Mesenchymal stem cell (in vitro differentiated cells and primary cell): ENCODE data around the gene RNF220.
A peak's percentile ranks its signal among the peaks of the same experiment; 100 is the strongest.

Experiments
- DNase-seq: peaks from one replicate; pipeline ENCODE4 v3.0.0-alpha.2; 2013
- H2AFZ ChIP-seq: one replicate; pipeline ENCODE4 v1.6.1; 2013; ENCODE audit warnings: low read depth, mild to moderate bottlenecking, control low read depth, inconsistent platforms, low read length, moderate library complexity
- H2AK5ac ChIP-seq: 2 replicates; pipeline ENCODE4 v1.6.1; 2013; ENCODE audit warnings: low read length, moderate library complexity, mild to moderate bottlenecking, inconsistent platforms; ENCODE audit not compliant: severe bottlenecking
- H2BK120ac ChIP-seq: one replicate; pipeline ENCODE4 v1.6.1; 2013; ENCODE audit warnings: low read depth, mild to moderate bottlenecking, inconsistent platforms, low read length, moderate library complexity
- H2BK12ac ChIP-seq, 2 experiments: one replicate each; pipeline ENCODE4 v1.6.1; 2013; ENCODE audit warnings: inconsistent platforms in 2 of 2, low read length in 2 of 2, mild to moderate bottlenecking in 2 of 2, moderate library complexity in 2 of 2, control low read depth in 1 of 2
- H2BK15ac ChIP-seq: one replicate; pipeline ENCODE4 v1.6.1; 2013; ENCODE audit warnings: mild to moderate bottlenecking, low read depth, inconsistent platforms; ENCODE audit not compliant: poor library complexity, severe bottlenecking
- H2BK5ac ChIP-seq: 2 replicates; pipeline ENCODE4 v1.6.1; 2013; ENCODE audit warnings: low read depth, mild to moderate bottlenecking, low read length, control low read depth, inconsistent platforms; ENCODE audit not compliant: poor library complexity, severe bottlenecking
- H3K14ac ChIP-seq, 2 experiments: one replicate each; pipeline ENCODE4 v1.6.1; 2013; ENCODE audit warnings: inconsistent platforms in 2 of 2, low read length in 2 of 2, control low read depth in 1 of 2, mild to moderate bottlenecking in 1 of 2, moderate library complexity in 1 of 2
- H3K18ac ChIP-seq, 2 experiments: one replicate each; pipeline ENCODE4 v1.6.1; 2013; ENCODE audit warnings: inconsistent platforms in 2 of 2, low read length in 2 of 2, control low read depth in 1 of 2, low read depth in 1 of 2, mild to moderate bottlenecking in 1 of 2
- H3K23ac ChIP-seq, 2 experiments: one replicate each; pipeline ENCODE4 v1.6.1; 2013; ENCODE audit warnings: inconsistent platforms in 2 of 2, low read length in 2 of 2, mild to moderate bottlenecking in 2 of 2, moderate library complexity in 2 of 2, control low read depth in 1 of 2
- H3K27ac ChIP-seq: 2 replicates; pipeline ENCODE4 v1.5.1; 2013; ENCODE audit warnings: mild to moderate bottlenecking, moderate library complexity, low read length, control low read depth, inconsistent platforms; ENCODE audit not compliant: poor library complexity, severe bottlenecking
- H3K27me3 ChIP-seq, 2 experiments: 2 replicates each; pipeline versions ENCODE4 v1.6.1 to v1.7.0; 2013; ENCODE audit warnings: low read length in 2 of 2, mild to moderate bottlenecking in 2 of 2, moderate library complexity in 2 of 2, control low read depth in 1 of 2, inconsistent platforms in 1 of 2; ENCODE audit not compliant: control insufficient read depth in 1 of 2, insufficient read depth in 1 of 2
- H3K36me3 ChIP-seq, 2 experiments: 2 replicates each; pipeline versions ENCODE4 v1.6.1 to v1.7.0; 2013; ENCODE audit warnings: low read length in 2 of 2, control low read depth in 1 of 2, inconsistent platforms in 1 of 2, low read depth in 1 of 2, mild to moderate bottlenecking in 1 of 2; ENCODE audit not compliant: insufficient read depth in 2 of 2, control insufficient read depth in 1 of 2
- H3K4ac ChIP-seq, 2 experiments: one replicate each; pipeline ENCODE4 v1.6.1; 2013; ENCODE audit warnings: inconsistent platforms in 2 of 2, low read length in 2 of 2, mild to moderate bottlenecking in 2 of 2, moderate library complexity in 2 of 2, control low read depth in 1 of 2, low read depth in 1 of 2
- H3K4me1 ChIP-seq: 2 replicates; pipeline ENCODE4 v1.6.1; 2013; ENCODE audit warnings: low read depth, low read length, control low read depth; ENCODE audit not compliant: control insufficient read depth, insufficient read depth
- H3K4me2 ChIP-seq: 2 replicates; pipeline ENCODE4 v1.6.1; 2013; ENCODE audit warnings: low read length, mild to moderate bottlenecking, inconsistent platforms; ENCODE audit not compliant: poor library complexity, severe bottlenecking
- H3K4me3 ChIP-seq, 2 experiments: 2 replicates each; pipeline versions ENCODE4 v1.5.1 to v1.7.0; 2013; ENCODE audit warnings: low read length in 2 of 2, mild to moderate bottlenecking in 2 of 2, control low read depth in 1 of 2, low read depth in 1 of 2; ENCODE audit not compliant: insufficient read depth in 1 of 2
- H3K79me1 ChIP-seq: replicated peaks from 2 replicates; pipeline ENCODE4 v1.6.1; 2013; ENCODE audit warnings: mild to moderate bottlenecking, control low read depth, low read length, inconsistent platforms; ENCODE audit not compliant: poor library complexity, severe bottlenecking
- H3K9ac ChIP-seq: 2 replicates; pipeline ENCODE4 v1.7.0; 2013; ENCODE audit warnings: mild to moderate bottlenecking, low read length, moderate library complexity
- H3K9me3 ChIP-seq: 2 replicates; pipeline ENCODE4 v1.7.0; 2013; ENCODE audit warnings: mild to moderate bottlenecking, low read length; ENCODE audit not compliant: control insufficient read depth
- H4K8ac ChIP-seq: one replicate; pipeline ENCODE4 v1.6.1; 2013; ENCODE audit warnings: inconsistent platforms, mild to moderate bottlenecking, low read length, moderate library complexity
- H4K91ac ChIP-seq: one replicate; pipeline ENCODE4 v1.6.1; 2013; ENCODE audit warnings: mild to moderate bottlenecking, low read length, inconsistent platforms
- WGBS: methylation state at CpG from one replicate; pipeline ENCODE4 v1.1.7; 2013; ENCODE audit warnings: mixed read lengths; 5-methylcytosine and 5-hydroxymethylcytosine counted together

RNF220 gene

DNA sequence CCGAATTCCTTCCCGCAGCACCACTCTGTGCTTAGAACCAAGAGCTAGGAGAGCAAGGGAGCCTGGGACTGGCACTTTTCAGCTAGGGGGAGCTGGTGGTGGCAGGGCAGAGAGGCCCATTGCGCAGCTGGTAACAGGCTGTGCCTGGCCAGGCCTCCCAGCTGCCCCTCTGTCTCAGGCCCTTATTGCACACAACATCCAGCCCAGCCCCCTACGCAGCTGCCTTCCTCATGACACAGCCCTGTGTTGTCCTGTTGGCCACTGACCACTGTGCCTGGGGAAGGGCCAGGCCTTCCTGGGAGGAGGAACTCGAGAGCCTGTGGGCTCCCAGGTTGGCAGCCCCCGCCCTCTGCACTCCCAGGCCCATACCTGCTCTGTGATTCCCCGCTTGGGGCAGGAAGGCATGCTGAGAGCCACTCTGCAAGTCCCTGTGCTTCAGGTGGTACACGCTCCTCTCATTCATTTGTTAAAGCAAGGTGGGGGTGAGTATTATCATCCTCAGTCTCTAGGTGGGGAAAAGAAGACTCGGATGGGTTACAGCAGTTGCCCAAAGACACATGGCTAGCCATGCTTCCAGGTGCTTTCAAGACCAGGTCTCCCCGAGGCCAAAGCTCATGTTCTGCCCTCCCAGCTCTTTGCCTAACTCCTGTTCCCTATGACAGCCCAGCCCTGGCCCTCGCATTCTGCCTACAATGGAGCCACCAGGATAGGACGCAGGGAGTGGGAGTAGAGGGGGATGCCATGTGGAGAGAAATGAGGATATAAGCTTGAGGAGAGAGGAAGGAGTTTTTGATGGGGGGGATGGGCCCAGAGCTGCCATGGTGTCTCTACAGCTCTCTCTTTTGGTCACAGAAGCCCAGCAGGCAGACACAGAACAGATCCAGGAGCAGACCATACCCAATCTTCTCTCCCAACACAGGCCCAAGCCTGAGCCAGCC lies 187.4 kb downstream of the RNF220 start:
- Histone ChIP-seq H3K79me1 (no peaks in the 10 kb centered on the region), H3K4me3 (no peak overlapping the region), H3K4me2 (no peak overlapping the region), H3K4ac (no peak overlapping the region), H2BK5ac (no peak overlapping the region), H2AFZ (no peak overlapping the region), H2BK120ac (no peak overlapping the region), H3K23ac (peak overlapping the region in 1 of 2 experiments; percentile 18), H3K27ac (no peak overlapping the region), H4K8ac (no peak overlapping the region), H3K14ac (peak overlapping the region in 1 of 2 experiments; percentile 9), H2BK15ac (no peak overlapping the region), H4K91ac (no peak overlapping the region), H3K36me3 (no peaks in the 10 kb centered on the region), H2AK5ac (no peak overlapping the region), H3K9ac (no peak overlapping the region), H3K4me1 (peaks cover 6% of the 10 kb centered on the region), H2BK12ac (no peak overlapping the region), H3K9me3 (no peaks in the 10 kb centered on the region), H3K18ac (no peak overlapping the region), H3K27me3 (peaks cover 21 to 51% of the 10 kb centered on the region in 2 experiments)
- 74% methylated on average over 12 of the region's 12 CpGs for WGBS
- no peak for DNase-seq

DNA sequence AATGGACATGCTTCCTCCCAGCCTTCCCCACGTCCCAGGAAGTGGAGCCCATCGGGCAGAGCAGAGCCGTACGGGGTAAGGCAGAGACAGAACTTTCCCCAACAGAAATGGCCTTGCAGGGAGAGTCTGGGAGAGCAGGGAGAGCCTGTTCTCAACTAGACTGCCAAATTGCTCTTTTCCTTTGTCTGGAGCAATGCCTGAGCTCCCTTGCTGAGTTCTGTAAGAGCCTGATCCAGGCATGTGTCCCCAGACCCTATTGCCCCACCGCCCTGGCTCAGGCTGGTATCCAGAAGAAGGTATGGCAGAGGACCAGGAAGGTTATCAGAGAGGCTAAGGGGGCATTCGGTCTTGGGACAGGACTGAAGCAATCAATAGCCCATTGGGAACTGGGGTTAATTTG lies 189.3 kb downstream of the RNF220 start:
- no peaks in the 10 kb centered on the region for H3K79me1 ChIP-seq
- no peak overlapping the region for H3K18ac ChIP-seq
- no peak overlapping the region for H3K14ac ChIP-seq
- H2BK5ac ChIP-seq: no peak overlapping the region
- H3K9ac ChIP-seq: no peak overlapping the region
- WGBS: 92% methylated on average over 6 of the region's 6 CpGs
- no peak overlapping the region for H4K8ac ChIP-seq
- H3K4ac ChIP-seq: no peak overlapping the region
- no peaks in the 10 kb centered on the region for H3K9me3 ChIP-seq
- H2AFZ ChIP-seq: no peak overlapping the region
- no peak overlapping the region for H3K4me2 ChIP-seq
- H3K27ac ChIP-seq: no peak overlapping the region
- no peak overlapping the region for H2BK120ac ChIP-seq
- no peak overlapping the region for H2BK12ac ChIP-seq
- H2AK5ac ChIP-seq: no peak overlapping the region
- no peaks in the 10 kb centered on the region for H3K36me3 ChIP-seq
- H3K27me3 ChIP-seq: peaks cover 32 to 53% of the 10 kb centered on the region in 2 experiments
- no peak overlapping the region for H3K4me3 ChIP-seq
- no peak for DNase-seq
- H3K4me1 ChIP-seq: no peaks in the 10 kb centered on the region
- no peak overlapping the region for H4K91ac ChIP-seq
- H3K23ac ChIP-seq: no peak overlapping the region
- no peak overlapping the region for H2BK15ac ChIP-seq

GRCh38 chr1:44594871-44595735 lies 190.0 kb downstream of the RNF220 start:
- no peak overlapping the region for H2AFZ ChIP-seq

GRCh38 chr1:44596511-44596910 lies 191.5 kb downstream of the RNF220 start:
- Histone ChIP-seq H3K27ac (no peak overlapping the region), H4K8ac (no peak overlapping the region), H2BK5ac (no peak overlapping the region), H3K27me3 (peaks cover 45 to 66% of the 10 kb centered on the region in 2 experiments), H4K91ac (no peak overlapping the region), H3K14ac (no peak overlapping the region), H3K18ac (no peak overlapping the region), H3K9ac (no peak overlapping the region), H3K9me3 (no peaks in the 10 kb centered on the region), H3K4me2 (no peak overlapping the region), H2BK12ac (no peak overlapping the region), H2AK5ac (no peak overlapping the region), H3K36me3 (no peaks in the 10 kb centered on the region), H3K23ac (no peak overlapping the region), H3K4me3 (no peak overlapping the region), H2BK120ac (no peak overlapping the region), H3K4me1 (no peaks in the 10 kb centered on the region), H3K4ac (no peak overlapping the region), H3K79me1 (no peaks in the 10 kb centered on the region), H2AFZ (no peak overlapping the region), H2BK15ac (no peak overlapping the region)
- 74% methylated on average over 4 of the region's 4 CpGs for WGBS
- no peak for DNase-seq

More at GRCh38 chr1:44594871-44595735, 190.0 kb downstream of the RNF220 start:
- no peaks in the 10 kb centered on the region for H3K4me1 ChIP-seq
- no peak overlapping the region for H2BK15ac ChIP-seq
- H4K8ac ChIP-seq: no peak overlapping the region
- H3K4ac ChIP-seq: no peak overlapping the region
- H2BK120ac ChIP-seq: no peak overlapping the region
- 16% methylated on average over 14 of the region's 14 CpGs for WGBS
- H2BK5ac ChIP-seq: no peak overlapping the region
- no peak overlapping the region for H3K9ac ChIP-seq
- no peak overlapping the region for H3K27ac ChIP-seq
- no peak overlapping the region for H3K18ac ChIP-seq
- no peak overlapping the region for H4K91ac ChIP-seq
- peaks cover 35 to 53% of the 10 kb centered on the region in 2 experiments for H3K27me3 ChIP-seq
- H3K9me3 ChIP-seq: no peaks in the 10 kb centered on the region
- H3K4me3 ChIP-seq: no peak overlapping the region
- H3K14ac ChIP-seq: no peak overlapping the region
- no peak overlapping the region for H3K4me2 ChIP-seq
- DNase-seq: peak; percentile 54
- H2AK5ac ChIP-seq: no peak overlapping the region
- no peak overlapping the region for H3K23ac ChIP-seq
- H3K79me1 ChIP-seq: no peaks in the 10 kb centered on the region
- H2BK12ac ChIP-seq: no peak overlapping the region
- no peaks in the 10 kb centered on the region for H3K36me3 ChIP-seq
